Measurements from ENCODE around the gene TRIM26.
"Not testable (repeated sequence)": the region's sequence is repeated elsewhere in the genome, so short reads cannot be mapped to it uniquely, and the experiment has no call there.

The TRIM26 gene

DNA sequence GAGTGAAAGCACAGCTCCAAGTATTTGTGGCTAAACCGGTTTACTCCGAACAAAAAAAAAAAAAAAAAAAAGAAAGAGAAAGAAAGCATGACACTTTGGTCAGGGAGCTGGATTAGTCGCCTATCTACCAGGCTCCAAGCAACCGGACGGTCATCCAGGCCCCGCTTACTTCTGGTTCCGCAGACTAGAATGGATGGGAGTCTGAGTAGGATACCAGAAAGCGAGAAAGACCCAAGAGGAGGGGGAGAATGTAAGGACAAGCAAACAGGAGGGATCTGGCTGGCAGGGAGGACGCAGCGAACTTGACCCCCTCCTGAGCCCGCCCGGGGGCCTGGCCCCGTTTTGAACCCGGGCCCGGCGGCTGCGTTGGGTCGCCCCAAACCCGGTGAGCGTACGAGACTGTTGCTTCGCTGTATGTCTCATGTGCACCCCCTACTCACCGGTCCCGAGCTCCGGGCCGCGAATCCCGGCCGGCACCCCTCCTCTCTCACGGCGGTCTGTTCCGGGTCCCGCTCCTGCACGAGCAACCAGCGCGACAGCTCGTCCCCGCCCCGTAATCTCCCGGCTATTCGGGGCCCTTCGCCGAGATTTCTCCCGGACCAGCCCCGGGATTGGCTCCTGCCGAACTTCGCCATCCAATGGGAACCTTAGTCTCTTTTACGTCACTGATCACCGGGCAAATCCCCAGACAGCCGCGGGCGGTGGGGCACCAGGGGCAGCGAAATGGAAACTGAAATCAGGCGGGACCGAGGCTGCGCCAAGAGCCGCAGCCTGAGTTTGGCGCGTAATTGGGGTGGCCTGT is at the start of gene TRIM26:
TSS of gene TRIM26 (minus strand) at position 542 of the 802 bp plus-strand sequence. CDS start 14,303 bp downstream, outside the sequence.
- no peaks in the 10 kb centered on the region for H3K27me3 Mint-ChIP-seq
- peaks cover 64% of the 10 kb centered on the region for H3K4me1 Mint-ChIP-seq (ENCODE audit: low read depth)
- peak within 1 kb of the TSS; percentile 92 for H3K4me3 Mint-ChIP-seq
- peaks cover 25% of the 10 kb centered on the region for H3K36me3 Mint-ChIP-seq (ENCODE audit: low read depth)
- no peaks in the 10 kb centered on the region for H3K9me3 Mint-ChIP-seq
- H3K27ac Mint-ChIP-seq, result peak within 1 kb of the TSS; percentile 97

GRCh38 chr6:30260036-30260504 is 46.9 kb upstream of the TRIM26 start:
- peak overlapping the region; percentile 41 for H3K27ac Mint-ChIP-seq
- peak overlapping the region; percentile 87 for H3K4me3 Mint-ChIP-seq

DNA sequence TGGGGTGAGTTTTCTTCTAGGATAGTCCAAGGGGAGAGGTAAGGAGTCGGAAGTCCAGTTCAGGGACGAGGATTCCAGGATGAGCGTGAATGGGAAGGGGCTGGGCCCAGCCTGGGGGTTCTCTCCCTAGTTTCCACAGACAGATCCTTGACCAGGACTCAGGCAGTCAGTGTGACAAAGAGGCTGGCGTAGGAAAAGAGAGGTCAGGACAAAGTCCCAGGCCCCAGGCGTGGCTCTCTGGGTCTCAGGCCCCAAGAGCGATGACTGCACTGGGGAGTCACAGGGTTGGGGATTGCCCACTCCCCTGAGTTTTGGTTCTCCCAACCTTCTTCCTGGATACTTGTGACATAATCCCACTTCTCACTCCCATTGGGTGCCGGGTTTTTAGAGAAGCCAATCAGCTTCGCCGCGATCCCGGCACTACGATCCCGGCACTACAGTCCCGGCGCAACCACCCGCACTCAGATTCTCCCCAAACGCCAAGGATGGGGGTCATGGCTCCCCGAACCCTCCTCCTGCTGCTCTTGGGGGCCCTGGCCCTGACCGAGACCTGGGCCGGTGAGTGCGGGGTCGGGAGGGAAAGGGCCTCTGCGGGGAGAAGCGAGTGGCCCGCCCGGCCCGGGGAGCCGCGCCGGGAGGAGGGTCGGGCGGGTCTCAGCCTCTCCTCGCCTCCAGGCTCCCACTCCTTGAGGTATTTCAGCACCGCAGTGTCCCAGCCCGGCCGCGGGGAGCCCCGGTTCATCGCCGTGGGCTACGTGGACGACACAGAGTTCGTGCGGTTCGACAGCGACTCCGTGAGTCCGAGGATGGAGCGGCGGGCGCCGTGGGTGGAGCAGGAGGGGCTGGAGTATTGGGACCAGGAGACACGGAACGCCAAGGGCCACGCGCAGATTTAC is 46.2 kb upstream of the TRIM26 start:
- Mint-ChIP-seq H3K4me3 (peak overlapping the region; percentile 87), H3K4me1 (ENCODE audit: low read depth) (peaks cover 19% of the 10 kb centered on the region), H3K27ac (peak overlapping the region; percentile 72), H3K27me3 (peaks cover 4% of the 10 kb centered on the region), H3K9me3 (no peaks in the 10 kb centered on the region), H3K36me3 (ENCODE audit: low read depth) (peaks cover 27% of the 10 kb centered on the region)

More at GRCh38 chr6:30260036-30260504, 46.9 kb upstream of the TRIM26 start:
- Mint-ChIP-seq H3K4me1 (ENCODE audit: low read depth) (peaks cover 19% of the 10 kb centered on the region), H3K9me3 (no peaks in the 10 kb centered on the region), H3K27me3 (peaks cover 2% of the 10 kb centered on the region), H3K36me3 (ENCODE audit: low read depth) (peaks cover 34% of the 10 kb centered on the region)

DNA sequence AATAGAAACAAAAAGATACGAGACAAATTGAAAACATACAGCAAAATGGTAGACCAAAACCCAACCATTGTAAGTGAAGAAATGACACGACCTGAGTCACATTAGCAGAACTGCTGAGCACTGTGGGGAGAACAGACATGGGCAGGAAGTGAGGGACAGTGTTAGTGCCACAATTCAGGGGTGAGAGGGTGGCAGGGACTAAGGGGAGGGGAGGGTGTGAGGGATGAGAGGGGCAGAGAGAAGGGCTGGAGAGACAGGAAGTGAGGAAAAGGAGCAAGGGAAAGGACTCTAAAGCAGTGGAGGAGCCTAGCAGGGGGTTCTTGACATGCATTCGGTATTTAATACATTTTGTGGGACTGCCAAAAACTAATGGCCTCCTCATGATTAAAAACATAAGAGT is 45.0 kb upstream of the TRIM26 start:
- peaks cover 4% of the 10 kb centered on the region for H3K27me3 Mint-ChIP-seq
- H3K27ac Mint-ChIP-seq, result no peak overlapping the region
- H3K4me3 Mint-ChIP-seq, result no peak overlapping the region

GRCh38 chr6:30252417-30252816 is 39.2 kb upstream of the TRIM26 start:
- not testable (repeated sequence) for H3K27me3 Mint-ChIP-seq; H3K27ac Mint-ChIP-seq; H3K4me1 Mint-ChIP-seq (ENCODE audit: low read depth); H3K4me3 Mint-ChIP-seq; H3K36me3 Mint-ChIP-seq (ENCODE audit: low read depth); H3K9me3 Mint-ChIP-seq

More for the DNA sequence above, 45.0 kb upstream of the TRIM26 start:
- Mint-ChIP-seq H3K36me3 (ENCODE audit: low read depth) (peaks cover 18% of the 10 kb centered on the region), H3K9me3 (no peaks in the 10 kb centered on the region), H3K4me1 (ENCODE audit: low read depth) (peaks cover 15% of the 10 kb centered on the region)

GRCh38 chr6:30244560-30244959 is 31.4 kb upstream of the TRIM26 start:
- Mint-ChIP-seq H3K27me3 (peaks cover 17% of the 10 kb centered on the region), H3K4me3 (no peak overlapping the region), H3K27ac (no peak overlapping the region), H3K36me3 (ENCODE audit: low read depth) (no peaks in the 10 kb centered on the region), H3K4me1 (ENCODE audit: low read depth) (no peaks in the 10 kb centered on the region), H3K9me3 (no peaks in the 10 kb centered on the region)

GRCh38 chr6:30238178-30238795 is 25.1 kb upstream of the TRIM26 start:
- Mint-ChIP-seq H3K36me3 (ENCODE audit: low read depth) (no peaks in the 10 kb centered on the region), H3K27ac (no peak overlapping the region), H3K4me3 (no peak overlapping the region), H3K4me1 (ENCODE audit: low read depth) (no peaks in the 10 kb centered on the region), H3K27me3 (peaks cover 48% of the 10 kb centered on the region), H3K9me3 (no peaks in the 10 kb centered on the region)

- no peaks in the 10 kb centered on the region for H3K9me3 Mint-ChIP-seq
Measured at GRCh38 chr6:30234356-30234755, 21.1 kb upstream of the TRIM26 start.

GRCh38 chr6:30231067-30231466 is 17.9 kb upstream of the TRIM26 start:
- Mint-ChIP-seq H3K27me3 (peaks cover 43% of the 10 kb centered on the region), H3K4me1 (ENCODE audit: low read depth) (peaks cover 19% of the 10 kb centered on the region), H3K27ac (no peak overlapping the region), H3K4me3 (no peak overlapping the region), H3K9me3 (no peaks in the 10 kb centered on the region), H3K36me3 (ENCODE audit: low read depth) (no peaks in the 10 kb centered on the region)

More at GRCh38 chr6:30234356-30234755, 21.1 kb upstream of the TRIM26 start:
- H3K27ac Mint-ChIP-seq, result no peak overlapping the region
- H3K27me3 Mint-ChIP-seq, result peaks cover 56% of the 10 kb centered on the region
- no peaks in the 10 kb centered on the region for H3K36me3 Mint-ChIP-seq (ENCODE audit: low read depth)
- no peak overlapping the region for H3K4me3 Mint-ChIP-seq
- no peaks in the 10 kb centered on the region for H3K4me1 Mint-ChIP-seq (ENCODE audit: low read depth)

DNA sequence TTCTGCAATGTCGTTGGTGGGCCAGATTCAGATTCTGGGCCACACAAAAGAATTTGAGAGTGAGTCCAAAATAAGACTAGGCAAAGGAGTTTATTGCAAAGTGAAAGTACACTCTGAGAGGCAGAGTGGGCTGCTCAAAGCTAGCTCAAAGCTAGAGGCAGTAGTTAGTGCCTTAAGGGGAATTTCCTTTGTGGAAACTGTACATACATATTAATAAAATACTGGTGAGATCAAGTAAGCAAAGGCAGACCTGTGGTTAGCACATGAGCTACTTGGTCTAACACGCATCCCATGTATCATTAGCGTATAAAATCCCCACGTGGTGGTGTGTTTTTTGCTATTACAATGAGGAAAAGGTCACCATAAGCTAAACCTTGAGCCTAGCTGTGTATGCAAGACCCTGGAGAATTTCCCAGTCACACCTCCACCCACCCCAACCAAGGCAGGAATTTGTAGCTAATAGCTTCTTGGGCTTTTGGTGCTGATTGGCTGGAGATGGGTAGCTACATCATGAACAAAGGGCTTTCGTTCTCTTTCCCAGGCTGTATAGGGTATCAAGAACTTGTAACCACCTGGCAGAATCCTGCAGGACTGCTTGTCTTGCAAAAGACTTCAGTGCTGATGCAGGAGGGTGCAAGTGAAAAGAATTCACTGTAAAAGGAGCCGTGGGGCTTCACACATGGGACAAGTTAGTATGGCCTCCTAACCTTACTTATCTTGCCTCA is 14.7 kb upstream of the TRIM26 start:
- Mint-ChIP-seq H3K4me3 (peak overlapping the region; percentile 67), H3K27ac (peak overlapping the region; percentile 95), H3K9me3 (peaks cover 5% of the 10 kb centered on the region)

GRCh38 chr6:30227242-30227722 is 14.1 kb upstream of the TRIM26 start:
- peaks cover 4% of the 10 kb centered on the region for H3K36me3 Mint-ChIP-seq (ENCODE audit: low read depth)
- H3K9me3 Mint-ChIP-seq, result peaks cover 5% of the 10 kb centered on the region
- peaks cover 19% of the 10 kb centered on the region for H3K4me1 Mint-ChIP-seq (ENCODE audit: low read depth)
- H3K27me3 Mint-ChIP-seq, result peaks cover 20% of the 10 kb centered on the region
- H3K4me3 Mint-ChIP-seq, result peak overlapping the region; percentile 67
- peak overlapping the region; percentile 95 for H3K27ac Mint-ChIP-seq

More for the DNA sequence above, 14.7 kb upstream of the TRIM26 start:
- peaks cover 19% of the 10 kb centered on the region for H3K4me1 Mint-ChIP-seq (ENCODE audit: low read depth)
- H3K27me3 Mint-ChIP-seq, result peaks cover 24% of the 10 kb centered on the region
- H3K36me3 Mint-ChIP-seq (ENCODE audit: low read depth), result peaks cover 4% of the 10 kb centered on the region

GRCh38 chr6:30223339-30223738 is 10.1 kb upstream of the TRIM26 start:
- Mint-ChIP-seq H3K4me3 (no peak overlapping the region), H3K27me3 (peaks cover 6% of the 10 kb centered on the region), H3K36me3 (ENCODE audit: low read depth) (peaks cover 4% of the 10 kb centered on the region), H3K4me1 (ENCODE audit: low read depth) (peaks cover 22% of the 10 kb centered on the region), H3K9me3 (peaks cover 5% of the 10 kb centered on the region), H3K27ac (no peak overlapping the region)

- H3K27me3 Mint-ChIP-seq; H3K9me3 Mint-ChIP-seq; H3K36me3 Mint-ChIP-seq (ENCODE audit: low read depth); H3K27ac Mint-ChIP-seq; H3K4me3 Mint-ChIP-seq; H3K4me1 Mint-ChIP-seq (ENCODE audit: low read depth): not testable (repeated sequence)
Measured at GRCh38 chr6:30221956-30222355, 8.8 kb upstream of the TRIM26 start.

DNA sequence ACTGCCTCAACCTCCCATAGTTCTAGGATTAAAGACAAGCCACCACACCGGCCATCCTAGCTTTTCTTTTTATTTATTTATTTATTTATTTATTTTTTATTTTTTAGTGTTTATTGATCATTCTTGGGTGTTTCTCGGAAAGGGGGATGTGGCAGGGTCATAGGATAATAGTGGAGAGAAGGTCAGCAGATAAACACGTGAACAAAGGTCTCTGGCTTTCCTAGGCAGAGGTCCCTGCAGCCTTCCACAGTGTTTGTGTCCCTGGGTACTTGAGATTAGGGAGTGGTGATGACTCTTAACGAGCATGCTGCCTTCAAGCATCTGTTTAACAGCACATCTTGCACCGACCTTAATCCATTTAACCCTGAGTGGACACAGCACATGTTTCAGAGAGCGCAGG is 8.2 kb upstream of the TRIM26 start:
- H3K27me3 Mint-ChIP-seq; H3K36me3 Mint-ChIP-seq (ENCODE audit: low read depth); H3K4me3 Mint-ChIP-seq; H3K4me1 Mint-ChIP-seq (ENCODE audit: low read depth); H3K27ac Mint-ChIP-seq; H3K9me3 Mint-ChIP-seq: not testable (repeated sequence)
